Neural cell (in vitro differentiated cells): ENCODE results near the gene SPAG6.

Experiments used
- EP300 ChIP-seq: fragments of 450-650 bp; conservative IDR thresholded peaks from 2 replicates; pipeline ENCODE4 v1.6.1; 2014; ENCODE audit warnings: antibody characterized with exemption, mild to moderate bottlenecking, moderate library complexity; ENCODE audit not compliant: poor library complexity, severe bottlenecking
- TF ChIP-seq, protein P1 (sequence below): fragments of 450-650 bp; IDR thresholded peaks from 2 replicates; pipeline ENCODE4 v1.5.1; 2014; ENCODE audit warnings: antibody characterized with exemption, mild to moderate bottlenecking, moderate library complexity; ENCODE audit not compliant: poor library complexity, severe bottlenecking
- TF ChIP-seq, protein P2 (sequence below): IDR thresholded peaks from 2 replicates; pipeline ENCODE4 v1.6.1; 2012; ENCODE audit warnings: borderline replicate concordance

DNA sequence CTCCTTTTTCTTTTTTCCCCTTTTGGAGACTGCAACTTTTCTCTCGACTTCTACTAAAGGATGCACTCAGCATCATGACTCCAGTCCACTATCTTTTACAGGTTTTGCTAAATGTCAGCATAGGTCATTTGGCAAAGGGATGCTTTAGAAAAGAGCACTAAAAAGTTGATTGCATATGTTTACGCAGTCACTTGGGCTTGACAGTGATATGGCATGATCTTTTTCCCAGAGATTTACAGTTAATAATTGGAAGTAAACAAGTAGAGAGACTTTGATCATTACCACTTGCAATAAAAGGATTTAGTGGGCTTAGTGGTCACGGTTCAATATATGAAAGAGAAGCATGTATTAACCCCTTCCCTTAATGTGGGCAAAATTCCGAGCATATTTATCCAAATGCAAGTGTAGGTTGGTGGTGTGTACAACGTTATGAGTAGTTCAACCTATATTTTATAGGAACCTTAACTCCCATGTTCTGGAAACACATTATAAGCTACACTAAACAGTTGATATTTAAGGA lies 22.6 kb upstream of the SPAG6 start:
- TF ChIP-seq, protein P1, sequence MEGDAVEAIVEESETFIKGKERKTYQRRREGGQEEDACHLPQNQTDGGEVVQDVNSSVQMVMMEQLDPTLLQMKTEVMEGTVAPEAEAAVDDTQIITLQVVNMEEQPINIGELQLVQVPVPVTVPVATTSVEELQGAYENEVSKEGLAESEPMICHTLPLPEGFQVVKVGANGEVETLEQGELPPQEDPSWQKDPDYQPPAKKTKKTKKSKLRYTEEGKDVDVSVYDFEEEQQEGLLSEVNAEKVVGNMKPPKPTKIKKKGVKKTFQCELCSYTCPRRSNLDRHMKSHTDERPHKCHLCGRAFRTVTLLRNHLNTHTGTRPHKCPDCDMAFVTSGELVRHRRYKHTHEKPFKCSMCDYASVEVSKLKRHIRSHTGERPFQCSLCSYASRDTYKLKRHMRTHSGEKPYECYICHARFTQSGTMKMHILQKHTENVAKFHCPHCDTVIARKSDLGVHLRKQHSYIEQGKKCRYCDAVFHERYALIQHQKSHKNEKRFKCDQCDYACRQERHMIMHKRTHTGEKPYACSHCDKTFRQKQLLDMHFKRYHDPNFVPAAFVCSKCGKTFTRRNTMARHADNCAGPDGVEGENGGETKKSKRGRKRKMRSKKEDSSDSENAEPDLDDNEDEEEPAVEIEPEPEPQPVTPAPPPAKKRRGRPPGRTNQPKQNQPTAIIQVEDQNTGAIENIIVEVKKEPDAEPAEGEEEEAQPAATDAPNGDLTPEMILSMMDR, result no peak
- TF ChIP-seq EP300, result no peak
- TF ChIP-seq, protein P2, sequence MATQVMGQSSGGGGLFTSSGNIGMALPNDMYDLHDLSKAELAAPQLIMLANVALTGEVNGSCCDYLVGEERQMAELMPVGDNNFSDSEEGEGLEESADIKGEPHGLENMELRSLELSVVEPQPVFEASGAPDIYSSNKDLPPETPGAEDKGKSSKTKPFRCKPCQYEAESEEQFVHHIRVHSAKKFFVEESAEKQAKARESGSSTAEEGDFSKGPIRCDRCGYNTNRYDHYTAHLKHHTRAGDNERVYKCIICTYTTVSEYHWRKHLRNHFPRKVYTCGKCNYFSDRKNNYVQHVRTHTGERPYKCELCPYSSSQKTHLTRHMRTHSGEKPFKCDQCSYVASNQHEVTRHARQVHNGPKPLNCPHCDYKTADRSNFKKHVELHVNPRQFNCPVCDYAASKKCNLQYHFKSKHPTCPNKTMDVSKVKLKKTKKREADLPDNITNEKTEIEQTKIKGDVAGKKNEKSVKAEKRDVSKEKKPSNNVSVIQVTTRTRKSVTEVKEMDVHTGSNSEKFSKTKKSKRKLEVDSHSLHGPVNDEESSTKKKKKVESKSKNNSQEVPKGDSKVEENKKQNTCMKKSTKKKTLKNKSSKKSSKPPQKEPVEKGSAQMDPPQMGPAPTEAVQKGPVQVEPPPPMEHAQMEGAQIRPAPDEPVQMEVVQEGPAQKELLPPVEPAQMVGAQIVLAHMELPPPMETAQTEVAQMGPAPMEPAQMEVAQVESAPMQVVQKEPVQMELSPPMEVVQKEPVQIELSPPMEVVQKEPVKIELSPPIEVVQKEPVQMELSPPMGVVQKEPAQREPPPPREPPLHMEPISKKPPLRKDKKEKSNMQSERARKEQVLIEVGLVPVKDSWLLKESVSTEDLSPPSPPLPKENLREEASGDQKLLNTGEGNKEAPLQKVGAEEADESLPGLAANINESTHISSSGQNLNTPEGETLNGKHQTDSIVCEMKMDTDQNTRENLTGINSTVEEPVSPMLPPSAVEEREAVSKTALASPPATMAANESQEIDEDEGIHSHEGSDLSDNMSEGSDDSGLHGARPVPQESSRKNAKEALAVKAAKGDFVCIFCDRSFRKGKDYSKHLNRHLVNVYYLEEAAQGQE, result no peak
